Measurements from ENCODE around the gene ITM2C. TPM values are rescaled to one million over a fixed set of nuclear protein-coding genes. Genes with fewer than 3 reads are reported as not detected.

Gene ITM2C
- total RNA-seq (10 to 100 TPM; 21.9 to 41.2 (median 34.8) TPM), total RNA-seq (16.7 to 137 (median 30.6) reads per million in 29 experiments)
- 21.3 TPM for total RNA-seq (2013)

DNA sequence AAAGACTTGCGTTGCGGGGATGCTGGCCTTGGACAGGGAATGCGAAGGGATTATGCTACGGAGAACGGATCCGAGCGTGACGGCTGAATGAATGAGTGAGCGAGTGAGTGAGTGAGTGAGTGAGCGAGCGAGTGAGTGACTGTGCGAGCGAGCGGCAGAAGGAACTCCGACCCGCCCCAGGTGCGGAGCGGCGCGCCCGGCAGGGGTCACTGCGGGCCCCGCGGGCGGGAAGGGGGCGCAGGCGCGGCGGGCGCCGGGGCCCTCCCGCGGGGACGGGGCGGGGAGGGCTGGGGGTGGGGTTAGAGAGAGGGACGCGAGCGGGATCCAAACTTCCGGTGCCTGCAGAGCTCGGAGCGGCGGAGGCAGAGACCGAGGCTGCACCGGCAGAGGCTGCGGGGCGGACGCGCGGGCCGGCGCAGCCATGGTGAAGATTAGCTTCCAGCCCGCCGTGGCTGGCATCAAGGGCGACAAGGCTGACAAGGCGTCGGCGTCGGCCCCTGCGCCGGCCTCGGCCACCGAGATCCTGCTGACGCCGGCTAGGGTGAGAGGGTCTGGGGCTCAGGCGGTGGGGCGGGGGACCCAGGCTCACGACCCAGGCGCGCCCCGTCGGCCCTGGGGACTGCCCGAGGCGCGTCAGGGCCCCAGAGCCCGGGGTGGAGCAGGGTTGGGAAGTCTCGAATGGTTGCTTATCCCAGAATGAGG is at the start of gene ITM2C:
Gene ITM2C, plus strand, starts transcription at position 338 of the 702 bp plus-strand sequence. Its CDS starts 84 bp downstream, at position 422.
- DNase-seq (peak; percentile 50 to 87 (median 71)), ATAC-seq (replicated peaks in 1 of 4) (peak; percentile 77 to 92 (median 81))
- Mint-ChIP-seq H3K27ac (peak within 1 kb of the TSS; percentile 52 to 89), H3K4me1 (peaks cover 40 to 52% (median 43%) of the 10 kb centered on the region in 3 donors), H3K9me3 (no peaks in the 10 kb centered on the region), H3K27me3 (peaks cover 0 to 3% of the 10 kb centered on the region in 2 donors), H3K36me3 (no peaks in the 10 kb centered on the region), H3K4me3 (peak within 1 kb of the TSS; percentile 77 to 86 (median 82))
- 1% methylated on average over 66 of the region's 76 CpGs for WGBS (ENCODE audit: insufficient coverage)
- H3K4me3 ChIP-seq (ENCODE audit: control insufficient read depth in 1 of 2, extremely low read depth in 1 of 2, low read length in 1 of 2) = peak within 1 kb of the TSS; percentile 58 to 78
- peak within 1 kb of the TSS; percentile 63 for H3K27ac ChIP-seq (ENCODE audit: low read length)
- CTCF ChIA-PET = interaction anchor here (0.6 to 1.1 kb wide), 4 partner anchors 43 to 123 kb away, joined by 3 read pairs; partner anchors contain the start of gene GPR55 (in 1 of the 2)
- no peaks in the 10 kb centered on the region for H3K36me3 ChIP-seq (ENCODE audit: control insufficient read depth in 2 of 2, extremely low read depth in 1 of 2, insufficient read depth in 1 of 2, low read length in 1 of 2)
- H3K9me3 ChIP-seq = no peaks in the 10 kb centered on the region
- peaks cover 19 to 66% of the 10 kb centered on the region in 2 experiments for H3K4me1 ChIP-seq (ENCODE audit: control insufficient read depth in 1 of 2, extremely low read depth in 1 of 2, insufficient read depth in 2 of 2, low read length in 2 of 2)
- POLR2A ChIA-PET = interaction anchor here in 1 of 2 donors (0.5 to 0.6 kb wide), 2 partner anchors 190 to 799 kb away, joined by 4 to 11 read pairs; no protein-coding TSS in a partner anchor
- peaks cover 0 to 17% of the 10 kb centered on the region in 2 experiments for H3K27me3 ChIP-seq (replicated peaks in 1 of 2; ENCODE audit: control insufficient read depth in 2 of 2, extremely low read depth in 1 of 2, insufficient read depth in 2 of 2, low read length in 1 of 2)

- H3K27ac Mint-ChIP-seq = peak overlapping the region; percentile 17 to 53
- CTCF ChIA-PET = interaction anchor here in 1 of 2 donors (1.9 kb wide), 1 partner anchor 9 kb away, joined by 7 read pairs; no protein-coding TSS in a partner anchor
- POLR2A ChIA-PET = interaction anchor here (0.6 kb wide), 2 partner anchors 16 to 19 kb away, joined by 3 to 4 read pairs; no protein-coding TSS in a partner anchor
Measured at GRCh38 chr2:230815088-230815487, 49.7 kb upstream of the ITM2C start.

GRCh38 chr2:230816735-230817134 is 48.0 kb upstream of the ITM2C start:
- peak overlapping the region; percentile 56 to 66 for H3K27ac Mint-ChIP-seq
- peaks cover 9 to 15% (median 13%) of the 10 kb centered on the region in 3 donors for H3K4me1 Mint-ChIP-seq
- Histone ChIP-seq H3K9me3 (no peaks in the 10 kb centered on the region), H3K36me3 (ENCODE audit: control insufficient read depth in 2 of 2, extremely low read depth in 1 of 2, insufficient read depth in 1 of 2, low read length in 1 of 2) (peaks cover under 1 to 83% of the 10 kb centered on the region in 2 donors), H3K4me1 (ENCODE audit: control insufficient read depth in 1 of 2, extremely low read depth in 1 of 2, insufficient read depth in 2 of 2, low read length in 2 of 2) (peaks cover 0 to 7% of the 10 kb centered on the region in 2 experiments), H3K27ac (ENCODE audit: low read length) (no peak overlapping the region), H3K27me3 (replicated peaks in 1 of 2; ENCODE audit: control insufficient read depth in 2 of 2, extremely low read depth in 1 of 2, insufficient read depth in 2 of 2, low read length in 1 of 2) (no peaks in the 10 kb centered on the region), H3K4me3 (ENCODE audit: control insufficient read depth in 1 of 2, extremely low read depth in 1 of 2, low read length in 1 of 2) (no peak overlapping the region)
- DNase-seq (no peak), ATAC-seq (replicated peaks in 1 of 4) (no peak)
- H3K4me3 Mint-ChIP-seq = no peak overlapping the region
- H3K36me3 Mint-ChIP-seq = peaks cover 47% of the 10 kb centered on the region
- WGBS (ENCODE audit: insufficient coverage) = 78% methylated on average over 3 of the region's 7 CpGs
- ChIA-PET POLR2A (no interaction called here), CTCF (no interaction called here)
- no peaks in the 10 kb centered on the region for H3K27me3 Mint-ChIP-seq
- no peaks in the 10 kb centered on the region for H3K9me3 Mint-ChIP-seq

More at GRCh38 chr2:230815088-230815487, 49.7 kb upstream of the ITM2C start:
- Mint-ChIP-seq H3K27me3 (no peaks in the 10 kb centered on the region), H3K9me3 (no peaks in the 10 kb centered on the region), H3K4me3 (no peak overlapping the region), H3K36me3 (peaks cover 60% of the 10 kb centered on the region), H3K4me1 (peaks cover 9 to 17% (median 15%) of the 10 kb centered on the region in 3 donors)
- H3K9me3 ChIP-seq = no peaks in the 10 kb centered on the region
- no peak for DNase-seq
- H3K4me1 ChIP-seq (ENCODE audit: control insufficient read depth in 1 of 2, extremely low read depth in 1 of 2, insufficient read depth in 2 of 2, low read length in 2 of 2) = peaks cover 0 to 7% of the 10 kb centered on the region in 2 experiments
- H3K27ac ChIP-seq (ENCODE audit: low read length) = no peak overlapping the region
- WGBS (ENCODE audit: insufficient coverage) = 95% methylated on average over 3 of the region's 3 CpGs
- ATAC-seq (replicated peaks in 1 of 4) = no peak
- H3K36me3 ChIP-seq (ENCODE audit: control insufficient read depth in 2 of 2, extremely low read depth in 1 of 2, insufficient read depth in 1 of 2, low read length in 1 of 2) = peaks cover 10 to 89% of the 10 kb centered on the region in 2 donors
- H3K27me3 ChIP-seq (replicated peaks in 1 of 2; ENCODE audit: control insufficient read depth in 2 of 2, extremely low read depth in 1 of 2, insufficient read depth in 2 of 2, low read length in 1 of 2) = no peaks in the 10 kb centered on the region
- H3K4me3 ChIP-seq (ENCODE audit: control insufficient read depth in 1 of 2, extremely low read depth in 1 of 2, low read length in 1 of 2) = no peak overlapping the region

DNA sequence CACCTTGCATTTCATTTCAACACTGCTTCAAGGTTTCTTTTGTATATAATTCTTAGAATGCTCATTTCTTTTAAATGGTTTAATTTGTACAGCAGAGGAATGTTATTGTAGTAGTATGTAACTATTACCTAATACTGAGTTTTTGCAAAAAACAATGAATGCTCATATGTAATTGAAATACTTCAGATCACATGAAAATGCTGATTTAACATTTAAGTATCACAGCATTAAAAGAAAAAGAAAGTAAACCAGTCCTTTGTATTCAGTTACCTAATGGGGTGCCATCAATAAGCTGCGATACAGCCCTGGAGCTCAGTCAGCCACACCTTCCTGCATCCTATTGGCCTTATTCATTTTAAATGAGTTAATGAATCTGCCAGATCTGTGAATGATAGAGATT is 45.3 kb upstream of the ITM2C start:
- POLR2A ChIA-PET = no interaction called here
- Histone ChIP-seq H3K27me3 (replicated peaks in 1 of 2; ENCODE audit: control insufficient read depth in 2 of 2, extremely low read depth in 1 of 2, insufficient read depth in 2 of 2, low read length in 1 of 2) (peaks cover 0 to 1% of the 10 kb centered on the region in 2 experiments), H3K9me3 (no peaks in the 10 kb centered on the region), H3K4me1 (ENCODE audit: control insufficient read depth in 1 of 2, extremely low read depth in 1 of 2, insufficient read depth in 2 of 2, low read length in 2 of 2) (peaks cover 0 to 7% of the 10 kb centered on the region in 2 experiments), H3K27ac (ENCODE audit: low read length) (no peak overlapping the region), H3K36me3 (ENCODE audit: control insufficient read depth in 2 of 2, extremely low read depth in 1 of 2, insufficient read depth in 1 of 2, low read length in 1 of 2) (peaks cover 2 to 64% of the 10 kb centered on the region in 2 donors), H3K4me3 (ENCODE audit: control insufficient read depth in 1 of 2, extremely low read depth in 1 of 2, low read length in 1 of 2) (no peak overlapping the region)
- CTCF ChIA-PET = interaction anchor here (0.5 to 1.6 kb wide), 2 partner anchors 14 to 36 kb away, joined by 3 to 6 read pairs; no protein-coding TSS in a partner anchor
- H3K27ac Mint-ChIP-seq = peak overlapping the region in 1 of 2 donors; percentile 5
- WGBS (ENCODE audit: insufficient coverage) = no CpG with 5 or more reads among the region's 1 CpG
- no peak overlapping the region for H3K4me3 Mint-ChIP-seq
- H3K36me3 Mint-ChIP-seq = peaks cover 35% of the 10 kb centered on the region
- peaks cover 3 to 8% (median 5%) of the 10 kb centered on the region in 3 donors for H3K4me1 Mint-ChIP-seq
- DNase-seq (no peak), ATAC-seq (replicated peaks in 1 of 4) (no peak)
- no peaks in the 10 kb centered on the region for H3K27me3 Mint-ChIP-seq
- no peaks in the 10 kb centered on the region for H3K9me3 Mint-ChIP-seq

DNA sequence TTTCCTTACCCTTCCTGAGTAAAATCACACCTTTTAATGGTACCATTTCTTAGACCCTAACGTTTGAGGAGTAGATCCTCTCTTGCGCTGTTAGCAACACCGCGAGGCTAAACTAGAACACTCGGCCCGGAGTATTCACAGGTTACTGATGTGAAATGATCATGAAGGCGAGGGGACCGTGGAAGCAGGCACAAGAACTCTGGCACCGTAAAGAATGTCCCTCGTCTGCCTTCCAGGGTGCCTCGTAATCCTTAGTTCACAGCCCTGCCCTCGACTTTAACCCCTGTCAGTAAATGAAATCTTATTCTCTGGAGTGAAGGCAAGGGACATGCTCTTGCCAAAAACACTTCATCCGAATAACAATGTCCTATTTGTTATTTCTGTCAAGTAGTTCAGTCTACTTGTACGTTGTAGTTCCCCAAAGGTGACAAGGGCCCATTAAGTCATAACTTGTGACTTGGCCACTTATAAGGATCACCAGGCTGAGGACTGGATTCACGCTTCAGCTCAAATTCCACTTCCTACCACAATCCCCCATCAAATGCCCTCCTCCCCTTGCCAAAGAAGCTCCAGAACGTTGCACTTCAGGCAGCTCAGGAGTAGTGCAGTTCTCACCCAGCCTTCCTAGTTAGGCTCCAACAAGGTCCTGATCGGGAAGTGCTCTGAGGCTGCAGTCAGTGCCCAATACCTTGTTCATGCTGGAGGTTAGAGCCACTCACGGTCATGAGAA is 43.3 kb upstream of the ITM2C start:
- H3K27ac Mint-ChIP-seq = peak overlapping the region in 1 of 2 donors; percentile 48
- no peak overlapping the region for H3K4me3 Mint-ChIP-seq
- ChIA-PET POLR2A (no interaction called here), CTCF (interaction anchor here in 1 of 2 donors (0.5 to 1.1 kb wide), 3 partner anchors 7 to 43 kb away, joined by 3 to 6 read pairs (median 5); no protein-coding TSS in a partner anchor)
- no peak overlapping the region for H3K27ac ChIP-seq (ENCODE audit: low read length)
- peaks cover 6 to 8% (median 7%) of the 10 kb centered on the region in 3 donors for H3K4me1 Mint-ChIP-seq
- ATAC-seq (replicated peaks in 1 of 4) = peak in 1 of 4 experiments; percentile 31
- no peaks in the 10 kb centered on the region for H3K9me3 Mint-ChIP-seq
- no peak for DNase-seq
- H3K36me3 Mint-ChIP-seq = peaks cover 25% of the 10 kb centered on the region
- H3K4me3 ChIP-seq (ENCODE audit: control insufficient read depth in 1 of 2, extremely low read depth in 1 of 2, low read length in 1 of 2) = no peak overlapping the region
- H3K9me3 ChIP-seq = no peaks in the 10 kb centered on the region
- H3K4me1 ChIP-seq (ENCODE audit: control insufficient read depth in 1 of 2, extremely low read depth in 1 of 2, insufficient read depth in 2 of 2, low read length in 2 of 2) = peaks cover 0 to 8% of the 10 kb centered on the region in 2 experiments
- peaks cover 4 to 14% of the 10 kb centered on the region in 2 donors for H3K27me3 Mint-ChIP-seq
- WGBS (ENCODE audit: insufficient coverage) = 91% methylated on average over 13 of the region's 18 CpGs
- H3K27me3 ChIP-seq (replicated peaks in 1 of 2; ENCODE audit: control insufficient read depth in 2 of 2, extremely low read depth in 1 of 2, insufficient read depth in 2 of 2, low read length in 1 of 2) = peaks cover 0 to 13% of the 10 kb centered on the region in 2 experiments
- H3K36me3 ChIP-seq (ENCODE audit: control insufficient read depth in 2 of 2, extremely low read depth in 1 of 2, insufficient read depth in 1 of 2, low read length in 1 of 2) = peaks cover 2 to 45% of the 10 kb centered on the region in 2 donors
